Measurements from ENCODE around the gene SLC6A9.

The SLC6A9 gene

GRCh38 chr1:44031252-44032169 is at the start of gene SLC6A9:
Gene SLC6A9, minus strand, starts transcription at chr1:44031462. Its CDS starts 7,185 bp downstream, at chr1:44024277.
- in situ Hi-C loops (cut with MboI; ENCODE audit: low sequenced_read_pairs) = loop anchor here (25.0 kb wide), 1 partner anchor 494 kb away; the partner anchor contains the start of gene PTPRF

GRCh38 chr1:44079566-44079965 is 48.3 kb upstream of the SLC6A9 start:
- in situ Hi-C loops (cut with MboI; ENCODE audit: low sequenced_read_pairs) = no loop called here

DNA sequence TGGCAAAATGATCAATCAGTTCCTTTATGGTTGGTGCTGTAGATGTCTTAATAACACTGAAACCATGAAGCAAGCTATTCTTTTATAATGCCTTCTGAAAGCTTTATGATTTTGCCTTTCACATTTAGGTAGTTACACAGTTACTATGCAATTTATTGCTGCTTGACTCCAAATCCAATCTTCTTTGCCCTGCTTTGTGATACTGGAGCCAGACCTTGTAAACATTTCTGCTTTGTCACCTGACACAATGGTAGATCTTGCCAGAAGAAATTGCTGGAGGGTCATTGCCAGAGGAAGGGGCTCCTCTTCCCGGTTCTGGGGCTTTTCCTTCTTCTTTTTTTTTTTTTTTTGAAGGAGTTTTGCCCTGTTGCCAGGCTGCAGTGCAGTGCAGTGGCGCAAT is 46.8 kb upstream of the SLC6A9 start:
- in situ Hi-C loops (cut with MboI; ENCODE audit: low sequenced_read_pairs) = no loop called here

DNA sequence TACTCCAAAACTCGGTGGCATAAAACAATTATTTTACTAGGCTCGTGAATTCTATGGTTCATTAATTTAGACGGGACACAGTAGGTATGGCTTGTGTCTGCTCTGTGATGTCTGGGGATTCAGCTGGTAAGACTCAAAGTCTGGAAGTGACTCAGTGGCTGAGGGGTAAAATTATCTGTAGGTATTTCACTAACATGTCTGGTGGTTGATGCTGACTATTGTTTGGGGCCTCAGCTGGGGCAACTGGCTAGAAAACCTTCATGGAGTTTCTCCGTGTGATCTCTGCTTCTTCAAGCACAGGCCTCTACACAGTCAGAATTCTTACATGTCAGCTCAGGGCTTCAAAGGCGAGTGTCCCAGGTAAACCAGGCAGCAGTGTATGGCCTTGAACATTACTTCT is 46.2 kb upstream of the SLC6A9 start:
- in situ Hi-C loops (cut with MboI; ENCODE audit: low sequenced_read_pairs) = no loop called here

DNA sequence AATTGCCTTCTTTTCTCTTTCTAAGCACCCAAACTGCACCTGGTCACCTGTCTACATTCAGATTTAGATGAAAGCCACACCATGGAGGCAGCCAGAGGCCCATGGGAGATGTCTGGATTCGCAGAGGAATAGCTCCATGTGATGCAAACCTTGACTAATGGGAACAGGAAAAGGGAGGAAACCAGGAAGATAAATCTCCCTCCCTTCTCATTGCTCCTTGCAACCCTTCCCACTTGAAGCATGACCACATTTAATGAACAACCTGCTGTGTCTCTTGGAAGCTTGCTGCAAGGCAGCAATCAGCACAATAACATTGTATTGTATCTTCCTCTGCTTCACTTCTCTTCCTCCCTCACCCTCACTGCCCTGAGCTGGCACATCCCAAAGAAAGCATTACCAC is 44.8 kb upstream of the SLC6A9 start:
- in situ Hi-C loops (cut with MboI; ENCODE audit: low sequenced_read_pairs) = no loop called here

GRCh38 chr1:44074415-44074814 is 43.2 kb upstream of the SLC6A9 start:
- in situ Hi-C loops (cut with MboI; ENCODE audit: low sequenced_read_pairs) = no loop called here

DNA sequence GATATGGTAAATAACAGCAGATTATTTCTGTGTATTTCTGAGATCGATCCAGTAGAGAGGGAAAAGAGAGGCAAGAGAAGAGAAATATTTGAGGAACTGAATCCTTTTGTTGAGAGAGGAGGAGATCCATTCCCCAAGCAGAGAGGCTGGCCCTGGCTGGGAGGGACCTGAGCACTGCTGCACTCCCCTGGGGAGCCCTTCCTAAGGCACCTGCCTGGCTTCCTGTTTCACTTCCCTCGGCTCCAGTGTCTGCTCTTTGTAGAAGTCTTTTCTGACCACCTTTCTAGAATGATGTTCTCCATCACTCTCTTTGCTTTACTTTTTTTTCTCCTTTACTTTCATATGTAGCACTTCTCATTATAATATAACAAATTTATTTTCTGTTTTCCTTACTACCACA is 42.3 kb upstream of the SLC6A9 start:
- in situ Hi-C loops (cut with MboI; ENCODE audit: low sequenced_read_pairs) = no loop called here

GRCh38 chr1:44072821-44073220 is 41.6 kb upstream of the SLC6A9 start:
- in situ Hi-C loops (cut with MboI; ENCODE audit: low sequenced_read_pairs) = no loop called here

DNA sequence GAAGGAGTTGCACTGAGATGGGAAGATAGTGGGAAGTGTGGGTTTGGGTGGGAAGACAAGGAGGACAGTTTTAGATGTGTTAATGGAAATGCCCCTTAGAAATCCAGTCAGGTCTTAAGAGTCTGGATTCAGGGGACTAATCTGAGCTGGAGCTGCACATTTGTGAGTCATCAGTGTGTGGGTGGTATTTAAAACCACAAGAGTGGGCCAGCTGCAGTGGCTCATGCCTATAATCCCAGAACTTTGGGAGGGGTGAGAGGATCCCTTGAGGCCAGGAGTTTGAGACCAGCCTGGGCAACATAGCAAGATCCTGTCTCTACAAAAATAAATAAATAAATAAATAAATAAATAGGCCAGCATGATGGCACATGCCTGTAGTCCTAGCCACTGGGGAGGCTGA is 40.9 kb upstream of the SLC6A9 start:
- in situ Hi-C loops (cut with MboI; ENCODE audit: low sequenced_read_pairs) = no loop called here

GRCh38 chr1:44071461-44071860 is 40.2 kb upstream of the SLC6A9 start:
- in situ Hi-C loops (cut with MboI; ENCODE audit: low sequenced_read_pairs) = no loop called here

- in situ Hi-C loops (cut with MboI; ENCODE audit: low sequenced_read_pairs) = no loop called here
Measured at GRCh38 chr1:44068442-44068921, 37.2 kb upstream of the SLC6A9 start.

- in situ Hi-C loops (cut with MboI; ENCODE audit: low sequenced_read_pairs) = no loop called here
Measured at GRCh38 chr1:44067266-44068250, 36.3 kb upstream of the SLC6A9 start.

GRCh38 chr1:44062656-44063179 is 31.5 kb upstream of the SLC6A9 start:
- in situ Hi-C loops (cut with MboI; ENCODE audit: low sequenced_read_pairs) = no loop called here

GRCh38 chr1:44061857-44062256 is 30.6 kb upstream of the SLC6A9 start:
- in situ Hi-C loops (cut with MboI; ENCODE audit: low sequenced_read_pairs) = no loop called here

- in situ Hi-C loops (cut with MboI; ENCODE audit: low sequenced_read_pairs) = no loop called here
Measured at GRCh38 chr1:44060830-44061267, 29.6 kb upstream of the SLC6A9 start.

- in situ Hi-C loops (cut with MboI; ENCODE audit: low sequenced_read_pairs) = no loop called here
Measured at GRCh38 chr1:44059664-44060355, 28.5 kb upstream of the SLC6A9 start.

- in situ Hi-C loops (cut with MboI; ENCODE audit: low sequenced_read_pairs) = no loop called here
Measured at GRCh38 chr1:44059212-44059611, 27.9 kb upstream of the SLC6A9 start.

- in situ Hi-C loops (cut with MboI; ENCODE audit: low sequenced_read_pairs) = no loop called here
Measured at GRCh38 chr1:44057293-44057692, 26.0 kb upstream of the SLC6A9 start.

GRCh38 chr1:44053394-44053793 is 22.1 kb upstream of the SLC6A9 start:
- in situ Hi-C loops (cut with MboI; ENCODE audit: low sequenced_read_pairs) = no loop called here

- in situ Hi-C loops (cut with MboI; ENCODE audit: low sequenced_read_pairs) = no loop called here
Measured at GRCh38 chr1:44050261-44050660, 19.0 kb upstream of the SLC6A9 start.
